SKM-1 (cell line): ENCODE data around the gene TIE1.

Experiments used
- DNase-seq: peaks from one replicate; lab custom pipeline; 2025; ENCODE audit not compliant: unreplicated experiment; lab: John Stamatoyannopoulos, UW

TIE1 gene

GRCh38 chr1:43300378-43301094 is at the start of gene TIE1:
TSS of gene TIE1 (plus strand) at chr1:43300982. CDS start at chr1:43301072, 90 bp downstream.
- no peak for DNase-seq

GRCh38 chr1:43251024-43251423 is 49.8 kb upstream of the TIE1 start:
- no peak for DNase-seq

- no peak for DNase-seq
Observed at GRCh38 chr1:43252225-43252624, 48.6 kb upstream of the TIE1 start.

DNA sequence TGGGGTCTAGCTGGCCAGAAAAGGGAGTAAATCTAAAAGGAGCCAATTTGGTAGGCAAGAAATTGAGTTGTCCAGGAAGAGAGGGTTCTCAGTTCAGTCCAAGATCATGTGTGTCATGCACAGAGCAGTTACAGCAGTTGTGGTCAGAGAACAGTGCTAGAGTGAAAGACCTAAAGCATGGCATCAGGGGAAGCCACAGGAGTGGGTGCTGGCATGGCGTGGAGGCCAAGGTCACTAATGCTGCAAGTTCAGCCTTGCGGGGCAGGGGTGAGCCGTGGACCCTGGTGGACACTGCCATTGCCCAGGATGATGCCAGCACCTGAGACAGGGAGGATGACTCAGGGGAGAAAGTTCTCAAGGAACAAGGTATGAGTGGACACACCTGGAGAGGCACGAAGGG is 47.6 kb upstream of the TIE1 start:
- no peak for DNase-seq

- no peak for DNase-seq
Observed at GRCh38 chr1:43253876-43254275, 46.9 kb upstream of the TIE1 start.

DNA sequence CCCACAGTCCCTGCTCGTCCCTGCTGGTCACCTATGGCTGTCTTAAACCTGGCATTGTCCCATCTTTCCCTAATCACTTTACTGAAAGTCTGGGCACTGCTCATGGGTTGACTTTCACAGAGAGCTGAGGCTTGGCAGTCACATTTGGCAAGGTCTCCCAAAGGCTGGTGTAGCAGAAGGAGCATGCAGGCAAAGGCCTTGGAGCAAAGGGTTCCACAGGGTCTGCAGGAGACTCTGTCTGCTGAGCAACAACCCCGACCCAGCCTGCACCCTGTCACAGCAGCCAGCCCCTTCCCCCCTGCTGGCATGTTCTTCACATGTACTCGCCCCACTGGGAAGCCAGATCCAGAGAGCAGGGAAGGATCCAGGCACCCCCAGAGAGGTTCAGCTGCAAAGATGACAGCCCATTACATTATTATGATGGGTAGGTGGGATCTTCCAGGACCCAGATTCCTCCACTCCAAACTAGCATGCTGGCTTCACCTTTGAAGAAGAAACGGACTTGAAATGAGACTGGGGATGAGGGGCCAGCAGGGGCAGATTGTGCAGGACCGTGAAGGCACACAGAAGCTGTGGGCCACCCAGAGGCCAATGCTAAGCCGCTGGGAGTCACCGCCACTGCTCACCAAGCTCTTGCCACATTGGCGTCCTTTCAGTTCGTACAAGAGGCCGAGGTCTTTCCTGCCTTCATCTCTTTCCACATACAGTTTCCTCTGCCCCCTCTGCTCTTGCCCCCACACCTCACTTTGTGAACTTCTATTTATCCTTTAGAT is 45.2 kb upstream of the TIE1 start:
- no peak for DNase-seq

DNA sequence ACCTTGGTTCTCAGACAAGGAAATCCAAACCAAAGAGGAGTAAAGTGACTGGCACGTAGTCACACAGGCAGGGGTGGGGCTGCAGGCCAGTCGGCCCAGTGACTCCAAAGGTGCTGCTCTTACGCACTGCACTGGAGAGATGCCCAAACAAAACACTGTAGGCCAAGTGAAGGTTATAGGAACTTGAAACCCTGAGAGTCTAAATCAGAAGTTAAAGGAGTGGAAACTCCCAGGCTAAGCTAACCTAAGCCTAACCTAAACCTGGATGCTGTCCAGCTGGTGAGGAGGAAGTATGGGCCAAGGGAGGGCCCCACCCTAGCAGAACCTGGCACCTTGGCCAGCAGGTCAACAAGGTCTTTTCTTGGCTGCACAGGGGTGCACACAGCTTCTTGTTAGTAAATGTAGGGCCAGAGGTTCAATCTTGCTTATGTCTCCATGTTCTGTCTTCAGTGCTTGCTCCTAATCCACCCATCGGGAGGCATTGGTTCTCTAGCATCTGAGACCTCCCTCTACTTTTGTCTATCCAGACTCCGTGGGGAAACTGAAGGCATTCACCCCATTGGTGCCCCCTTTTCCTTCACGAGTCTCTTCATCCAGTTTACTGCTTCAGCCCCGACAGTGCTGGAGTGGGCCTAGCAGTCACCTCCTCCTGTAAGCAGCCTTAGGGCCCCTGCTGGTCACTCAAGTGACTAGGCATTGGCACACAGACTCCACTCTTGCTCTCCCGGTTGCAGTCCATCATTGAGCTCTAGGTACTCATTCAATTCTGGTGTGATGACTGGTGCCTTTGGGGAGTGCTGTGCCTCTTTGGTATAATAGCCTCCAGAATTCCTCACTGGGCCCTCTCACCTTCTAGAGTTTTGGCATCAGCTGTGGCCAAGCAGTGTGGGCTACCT is 43.9 kb upstream of the TIE1 start:
- DNase-seq = no peak

- DNase-seq = no peak
Observed at GRCh38 chr1:43258370-43258769, 42.4 kb upstream of the TIE1 start.

DNA sequence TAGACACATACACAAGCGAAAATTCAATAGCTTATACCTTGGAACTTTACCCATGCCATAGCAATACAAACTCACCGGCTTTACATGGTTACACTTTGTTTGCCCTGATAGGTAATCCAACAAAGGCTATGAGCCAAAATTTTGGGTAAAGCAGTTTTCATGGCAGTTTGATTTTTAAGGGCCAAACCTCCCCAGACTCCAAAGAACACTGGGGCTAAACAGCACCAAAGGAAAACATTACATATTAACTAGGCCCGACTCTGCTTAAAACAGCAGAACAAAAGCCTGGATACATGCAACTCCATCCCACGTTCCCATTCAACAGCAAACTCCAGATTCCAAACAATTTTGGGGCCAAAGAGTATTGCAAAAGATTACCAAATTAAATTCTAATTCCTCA is 35.4 kb upstream of the TIE1 start:
- no peak for DNase-seq

DNA sequence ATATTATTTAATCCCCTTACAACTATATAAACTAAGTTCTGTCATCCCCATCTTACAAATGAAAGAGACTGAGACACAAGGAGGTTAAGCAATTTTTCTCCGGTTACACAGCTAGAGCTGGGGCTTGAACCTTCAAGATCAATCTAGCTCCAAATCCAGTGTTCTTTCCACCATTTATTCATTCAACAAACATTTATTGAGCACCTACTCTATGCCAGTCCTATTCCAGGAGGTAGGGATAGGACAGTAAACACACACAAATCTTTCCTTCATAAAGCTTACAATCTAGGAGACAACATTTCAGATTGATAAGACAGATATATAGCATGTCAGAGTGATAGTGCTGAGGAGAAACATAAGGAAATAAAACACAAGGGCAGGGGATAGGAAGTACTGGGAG is 33.9 kb upstream of the TIE1 start:
- DNase-seq = no peak

- no peak for DNase-seq
Observed at GRCh38 chr1:43267291-43267805, 33.4 kb upstream of the TIE1 start.

- no peak for DNase-seq
Observed at GRCh38 chr1:43267818-43268425, 32.9 kb upstream of the TIE1 start.

GRCh38 chr1:43269627-43270375 is 31.0 kb upstream of the TIE1 start, which contains the start of gene TMEM125:
TSS of gene TMEM125 (plus strand) at chr1:43269983. CDS start at chr1:43272723, 2,740 bp downstream.
- no peak for DNase-seq

GRCh38 chr1:43270421-43271095 is 30.2 kb upstream of the TIE1 start:
- DNase-seq = no peak

DNA sequence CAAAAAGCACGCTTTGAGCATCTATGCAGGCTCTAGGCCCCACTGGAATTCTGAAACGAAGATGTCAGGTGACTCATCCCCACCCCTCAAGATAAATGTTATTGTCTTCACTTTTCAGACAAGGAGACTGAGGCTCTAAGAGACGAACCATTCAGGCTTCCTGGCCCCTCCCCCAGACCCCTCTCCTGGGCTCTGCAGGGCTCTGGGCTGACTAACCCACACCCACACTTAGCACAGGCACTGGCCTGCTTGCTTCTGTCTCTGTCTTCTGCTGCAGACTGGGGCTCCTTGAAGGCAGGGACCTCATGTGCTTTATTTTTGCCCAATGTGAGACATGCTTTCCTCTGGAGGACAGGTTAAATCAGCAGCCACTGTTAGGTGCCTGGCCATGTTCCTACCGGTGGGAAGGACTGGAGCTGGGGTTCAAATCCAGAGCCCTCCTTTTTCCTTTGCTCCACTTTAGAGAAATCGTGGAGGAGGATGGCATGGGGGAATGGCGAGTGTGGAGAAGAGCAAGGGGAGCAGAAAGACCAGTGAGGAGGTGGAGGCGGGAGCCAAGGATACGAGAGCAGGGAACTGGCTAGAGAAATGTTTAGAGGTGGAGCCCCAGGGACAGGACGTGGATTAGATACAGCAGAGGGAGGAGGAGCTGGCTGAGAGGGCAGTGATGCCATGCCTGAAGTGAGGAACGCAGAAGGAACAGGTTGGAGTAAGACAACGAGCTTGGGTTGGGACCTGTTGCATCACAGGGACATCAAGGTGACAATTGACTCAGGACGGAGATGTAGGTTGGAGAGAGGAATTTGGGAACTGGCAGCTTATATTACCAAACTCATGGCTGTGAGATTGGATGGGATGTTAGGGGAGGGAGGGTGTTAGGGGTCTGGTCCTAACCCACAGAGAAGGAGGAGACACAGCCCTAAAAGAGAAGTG is 29.3 kb upstream of the TIE1 start:
- no peak for DNase-seq

GRCh38 chr1:43272161-43272560 is 28.6 kb upstream of the TIE1 start:
- no peak for DNase-seq

GRCh38 chr1:43272576-43273571 is 27.9 kb upstream of the TIE1 start:
- DNase-seq = no peak
